Activated naive CD4-positive, alpha-beta T cell treated with anti-CD3 and anti-CD28 coated beads, Interleukin-2, amount 50 U/mL, for 72 hours (primary cell): Measurements from ENCODE around the gene SPACDR. TPM values are rescaled to one million over a fixed set of nuclear protein-coding genes. Genes with fewer than 3 reads are reported as not detected.
A peak's percentile ranks its signal among the peaks of the same experiment; 100 is the strongest.
"Not testable (repeated sequence)": the region's sequence is repeated elsewhere in the genome, so short reads cannot be mapped to it uniquely, and the experiment has no call there.

Experiments used
- ATAC-seq, 2 donors: fragments of 150-1000 bp; cut with Tn5 transposase; 2 replicates each; pipeline ENCODE4 v1.10.0; 2021; ENCODE audit warnings: mild to moderate bottlenecking in 2 of 2, moderate library complexity in 2 of 2
- DNase-seq, 2 donors: peaks; one replicate each; pipeline ENCODE4 v3.0.0; 2021 to 2022; ENCODE audit warnings: low spot score in 2 of 2
- H3K27ac Mint-ChIP-seq, 2 donors: one replicate each; pipeline ENCODE4 v1.8.0; 2022; ENCODE audit warnings: mild to moderate bottlenecking in 2 of 2, mixed read lengths in 2 of 2
- H3K36me3 Mint-ChIP-seq, 2 donors: one replicate each; pipeline ENCODE4 v1.8.0; 2022; ENCODE audit warnings: mixed read lengths in 2 of 2
- H3K9me3 Mint-ChIP-seq, 2 donors: one replicate each; pipeline ENCODE4 v1.8.0; 2022; ENCODE audit warnings: mixed read lengths in 2 of 2
- total RNA-seq, 2 donors: library from RNA; stranded (reverse); gene quantifications; one replicate each; pipeline ENCODE4 v1.2.3, GENCODE V29; 2022

SPACDR gene
- total RNA-seq, 2 donors from 2014 or later = 7.7 to 9.9 TPM

DNA sequence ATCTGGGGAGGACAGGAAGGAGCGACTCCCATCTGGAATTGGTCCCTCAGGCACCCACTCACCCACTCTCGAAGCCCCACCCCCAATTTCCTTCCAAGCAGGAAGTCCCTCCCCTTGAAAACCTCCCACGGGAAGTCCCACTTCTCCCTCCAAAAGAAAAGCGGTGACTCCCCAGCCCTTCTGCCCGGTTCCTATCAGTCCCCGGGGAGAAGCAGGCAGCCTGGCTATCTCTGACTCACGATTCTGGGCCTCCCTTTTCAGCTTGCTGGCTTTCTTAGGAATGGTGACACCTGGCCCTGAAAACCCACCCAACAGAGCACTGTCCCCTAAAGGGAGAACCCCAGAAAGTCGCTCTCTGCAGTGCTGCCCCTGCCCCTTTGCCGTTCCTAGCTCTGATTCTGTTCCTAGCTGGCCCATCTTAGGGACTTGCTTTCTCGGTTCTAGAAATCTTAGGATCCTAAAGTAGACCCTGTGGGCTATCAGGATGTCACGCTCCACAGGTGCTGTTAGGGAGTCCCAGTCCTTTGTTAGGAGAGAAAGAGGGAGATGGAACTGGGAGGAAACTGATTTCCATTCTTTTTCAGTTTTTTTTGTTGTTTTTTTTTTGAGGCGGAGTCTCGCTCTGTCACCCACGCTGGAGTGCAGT is 8.9 kb upstream of the SPACDR start:
- peaks cover 10 to 24% of the 10 kb centered on the region in 2 donors for H3K36me3 Mint-ChIP-seq
- H3K27ac Mint-ChIP-seq = peak overlapping the region; percentile 75 to 82
- DNase-seq = no peak
- peak in 1 of 2 donors; percentile 35 for ATAC-seq
- H3K9me3 Mint-ChIP-seq = no peaks in the 10 kb centered on the region

DNA sequence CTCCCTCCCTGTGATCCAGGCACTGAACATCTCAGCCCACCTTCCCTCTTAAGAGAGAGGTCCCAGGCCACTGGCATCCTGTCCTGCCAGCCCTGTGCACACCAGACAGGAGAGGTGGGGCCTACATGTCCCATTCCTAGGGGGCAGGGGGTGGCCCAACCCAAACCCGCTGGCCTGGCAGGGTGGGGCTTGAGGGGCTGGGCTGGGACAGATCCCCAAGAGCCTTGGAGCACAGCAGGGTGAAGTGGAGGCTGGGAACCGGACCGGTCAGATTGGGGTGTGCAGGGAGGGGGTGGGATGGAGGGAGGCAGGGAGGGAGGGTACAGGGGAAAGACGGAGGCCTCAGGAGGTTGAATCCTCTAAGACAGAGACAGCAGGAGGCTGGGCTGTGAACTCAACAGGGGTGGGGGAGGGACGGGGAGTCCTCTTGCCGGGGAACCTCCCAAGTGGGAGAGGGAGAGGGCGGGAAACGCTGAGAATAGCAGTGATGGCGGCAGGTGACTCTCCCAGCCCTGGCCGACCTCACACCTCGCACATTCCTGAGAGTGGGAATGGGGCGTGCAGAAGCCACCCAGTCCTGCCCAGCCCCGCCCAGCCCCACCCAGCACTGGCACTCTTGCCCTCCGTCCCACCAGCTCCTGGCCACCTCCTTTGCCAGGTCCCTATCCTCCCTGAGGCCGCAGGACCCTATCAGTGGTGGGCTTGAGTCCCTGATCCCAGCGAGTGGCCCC is 8.2 kb upstream of the SPACDR start:
- H3K9me3 Mint-ChIP-seq = no peaks in the 10 kb centered on the region
- ATAC-seq = peak in 1 of 2 donors; percentile 1
- H3K27ac Mint-ChIP-seq = peak overlapping the region; percentile 75 to 90
- DNase-seq = no peak
- H3K36me3 Mint-ChIP-seq = peaks cover 10 to 24% of the 10 kb centered on the region in 2 donors

DNA sequence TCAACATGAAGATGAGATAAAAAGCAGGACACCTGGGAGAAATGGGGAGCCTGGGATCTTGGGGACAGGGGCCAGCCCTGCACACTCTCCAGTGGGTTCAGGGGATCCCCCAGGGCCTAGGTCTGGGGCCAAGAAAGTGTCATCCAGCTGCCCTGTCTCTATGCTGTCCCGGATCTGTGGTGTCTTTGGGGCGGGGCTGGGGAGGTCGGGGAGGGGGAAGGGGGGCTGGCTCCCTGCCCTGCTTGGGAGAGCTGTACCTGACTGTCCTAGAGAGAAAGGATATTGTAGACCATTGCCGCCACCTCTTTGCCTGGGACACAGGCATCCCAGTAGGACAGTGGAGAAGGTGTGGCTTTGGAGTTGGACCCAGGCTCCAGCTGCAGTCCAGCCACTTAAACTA is 7.0 kb upstream of the SPACDR start:
- no peak for ATAC-seq
- Mint-ChIP-seq H3K9me3 (no peaks in the 10 kb centered on the region), H3K27ac (peak overlapping the region in 1 of 2 donors; percentile 79), H3K36me3 (peaks cover 4 to 16% of the 10 kb centered on the region in 2 donors)
- no peak for DNase-seq

DNA sequence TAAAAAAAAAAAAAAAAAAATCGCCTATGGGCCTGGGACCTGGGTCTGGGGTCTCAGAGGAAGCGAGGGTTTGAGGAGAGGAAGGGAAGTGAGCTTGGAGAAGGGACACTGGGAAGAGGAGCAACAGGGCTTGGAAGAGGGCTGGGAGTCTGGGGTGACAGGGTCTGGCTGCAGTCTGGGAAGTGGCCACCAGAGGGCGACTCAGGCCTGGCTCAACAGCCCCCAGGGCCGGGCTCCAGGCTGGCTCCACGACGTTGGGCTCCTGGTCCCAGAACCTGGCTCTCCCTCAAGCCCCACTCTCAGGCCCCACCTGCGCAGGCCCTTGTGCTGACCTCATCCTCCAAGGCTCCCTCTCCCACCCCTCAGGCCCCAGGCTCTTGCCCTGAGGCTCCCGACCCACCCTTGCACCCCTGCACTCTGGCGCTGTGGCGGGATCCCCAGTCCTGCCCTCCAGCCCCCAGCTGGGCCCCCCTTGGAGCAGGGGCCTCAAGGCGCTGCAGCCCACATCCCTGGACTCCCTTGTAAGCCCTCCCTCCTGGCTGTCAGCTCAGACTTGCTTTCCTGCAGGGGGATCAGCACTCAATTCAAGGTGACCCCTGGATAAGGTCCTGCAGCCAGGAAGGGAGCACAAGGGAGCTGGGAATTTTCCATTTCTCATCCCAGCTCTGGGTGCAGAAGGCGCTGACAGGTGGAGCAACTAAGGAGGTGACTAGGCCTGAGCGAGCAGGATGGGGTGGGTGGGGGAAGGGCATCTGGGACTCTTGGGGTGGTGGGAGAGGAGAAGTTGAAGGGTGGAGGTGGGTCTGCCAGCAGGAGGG is 5.4 kb upstream of the SPACDR start:
- ATAC-seq (peak; percentile 78 to 88), DNase-seq (peak; percentile 79 to 90)
- peaks cover 4 to 8% of the 10 kb centered on the region in 2 donors for H3K36me3 Mint-ChIP-seq
- no peaks in the 10 kb centered on the region for H3K9me3 Mint-ChIP-seq
- H3K27ac Mint-ChIP-seq = no peak overlapping the region

DNA sequence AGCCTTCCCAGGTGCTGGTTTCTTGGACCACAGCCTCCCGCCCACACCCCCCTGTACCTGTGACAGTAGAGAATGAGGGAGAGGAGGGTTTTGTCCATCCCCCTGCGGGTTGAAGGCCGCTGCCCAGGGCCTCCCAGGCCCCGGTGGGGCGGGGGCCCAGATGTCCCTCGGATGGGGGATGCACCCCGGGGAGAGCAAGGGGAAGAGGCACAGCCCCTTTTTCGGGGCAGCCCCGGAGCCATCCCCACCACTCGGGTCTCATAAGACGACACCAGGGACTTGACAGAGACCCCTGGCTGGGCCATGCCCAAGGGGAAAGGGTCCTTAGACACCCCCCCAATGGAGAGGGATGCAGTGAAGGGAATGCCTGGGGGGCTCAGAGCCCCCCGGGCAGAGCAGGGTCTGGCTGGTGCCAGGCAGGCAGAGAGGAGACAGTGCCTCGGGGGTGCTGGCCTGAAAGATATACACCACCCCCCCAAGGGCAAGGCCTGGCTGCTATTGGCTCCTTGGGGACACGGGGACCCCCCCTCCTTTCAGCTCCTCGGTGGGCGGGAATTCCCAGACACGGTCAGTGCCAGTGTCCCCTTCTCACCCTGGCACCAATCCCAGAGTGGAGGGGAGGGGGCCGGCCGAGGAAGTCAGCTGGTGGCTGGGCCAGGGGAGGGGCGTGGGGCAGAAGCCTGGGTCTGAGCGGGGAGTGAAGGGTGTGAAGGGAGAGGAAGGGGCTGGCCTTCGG is 3.7 kb upstream of the SPACDR start:
- peak overlapping the region in 1 of 2 donors; percentile 29 for H3K27ac Mint-ChIP-seq

DNA sequence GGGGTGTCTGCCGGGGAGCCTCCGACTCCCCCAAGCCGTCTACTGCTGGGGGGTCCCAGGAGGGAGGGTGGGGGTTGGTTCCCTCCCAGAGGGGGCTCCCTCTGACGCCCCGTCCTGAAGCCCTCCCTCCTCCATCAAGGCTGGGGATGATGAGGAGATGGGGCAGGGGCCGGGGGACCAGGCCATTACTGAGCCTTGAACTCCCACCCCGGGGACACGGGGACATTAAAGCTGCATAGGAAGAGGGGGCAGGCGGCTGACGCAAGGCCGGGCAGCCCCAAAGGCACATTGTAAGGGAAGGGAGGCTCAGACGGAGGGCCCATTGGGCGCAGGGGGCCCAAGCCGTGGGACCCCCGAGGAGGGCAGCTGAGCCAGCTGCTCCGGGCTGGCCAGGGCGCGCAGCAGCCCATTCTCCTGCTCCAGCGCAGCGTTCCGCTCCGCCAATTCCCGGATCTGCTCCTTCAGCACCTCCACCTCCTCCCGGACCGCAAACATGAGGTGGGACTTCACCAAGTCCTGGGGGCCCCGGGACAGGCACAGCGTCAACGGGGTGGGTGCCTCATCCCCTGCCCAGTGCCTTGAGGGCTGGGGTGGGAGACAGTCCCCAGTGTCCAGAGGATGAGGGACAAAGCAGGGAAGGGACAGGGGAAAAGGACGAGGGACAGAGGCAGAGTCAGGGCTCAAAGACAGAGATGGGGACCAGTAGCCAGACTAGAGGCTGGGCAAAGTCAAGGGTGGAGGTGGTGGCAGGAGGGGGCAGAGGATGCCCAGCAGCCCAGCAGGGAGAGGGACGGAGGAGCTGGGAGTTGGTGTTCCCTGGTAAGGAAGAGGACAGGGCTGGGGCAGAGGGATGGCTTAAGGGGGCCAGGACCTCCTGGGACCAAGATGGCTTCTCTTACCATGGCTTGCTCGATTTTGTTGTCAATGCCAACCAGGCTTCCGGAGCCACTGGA is 2.9 kb upstream of the SPACDR start:
- ATAC-seq (no peak), DNase-seq (no peak)
- Mint-ChIP-seq H3K9me3 (no peaks in the 10 kb centered on the region), H3K36me3 (no peaks in the 10 kb centered on the region), H3K27ac (peak overlapping the region; percentile 29 to 72)

More for the DNA sequence above, 3.7 kb upstream of the SPACDR start:
- no peak for ATAC-seq
- Mint-ChIP-seq H3K36me3 (no peaks in the 10 kb centered on the region), H3K9me3 (no peaks in the 10 kb centered on the region)
- DNase-seq = no peak

DNA sequence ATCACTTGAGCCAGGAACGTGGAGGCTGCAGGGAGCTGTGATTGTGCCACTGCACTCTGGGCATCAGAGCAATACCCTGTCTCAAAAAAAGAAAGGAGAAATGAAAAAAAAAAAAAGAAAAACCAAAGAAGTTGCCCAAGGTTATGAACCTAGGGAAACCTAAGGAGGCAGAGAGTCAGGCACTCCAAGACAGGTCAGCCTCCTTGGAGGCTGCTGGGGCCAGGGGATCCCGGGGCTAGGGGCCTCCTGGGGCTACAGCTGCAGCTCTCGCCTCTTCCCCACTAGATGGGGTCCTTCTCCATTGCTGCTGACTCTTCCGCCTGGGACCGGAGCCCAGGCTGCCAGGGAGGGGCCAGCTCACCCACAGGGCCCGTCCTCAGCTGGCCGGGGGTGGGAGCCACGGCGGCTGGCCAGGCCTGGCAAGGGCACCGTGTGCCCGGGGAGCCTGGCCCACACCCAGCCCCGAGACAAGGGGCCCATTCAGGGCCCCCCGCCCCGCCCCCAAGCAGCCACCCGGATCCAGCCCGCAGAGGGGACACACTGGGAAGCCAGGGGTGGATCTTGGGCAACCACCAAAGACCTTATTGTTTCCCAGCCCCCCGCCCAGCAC is 1.7 kb upstream of the SPACDR start:
- no peaks in the 10 kb centered on the region for H3K9me3 Mint-ChIP-seq
- DNase-seq (no peak), ATAC-seq (peak; percentile 15 to 17)
- H3K27ac Mint-ChIP-seq = no peak overlapping the region
- no peaks in the 10 kb centered on the region for H3K36me3 Mint-ChIP-seq

DNA sequence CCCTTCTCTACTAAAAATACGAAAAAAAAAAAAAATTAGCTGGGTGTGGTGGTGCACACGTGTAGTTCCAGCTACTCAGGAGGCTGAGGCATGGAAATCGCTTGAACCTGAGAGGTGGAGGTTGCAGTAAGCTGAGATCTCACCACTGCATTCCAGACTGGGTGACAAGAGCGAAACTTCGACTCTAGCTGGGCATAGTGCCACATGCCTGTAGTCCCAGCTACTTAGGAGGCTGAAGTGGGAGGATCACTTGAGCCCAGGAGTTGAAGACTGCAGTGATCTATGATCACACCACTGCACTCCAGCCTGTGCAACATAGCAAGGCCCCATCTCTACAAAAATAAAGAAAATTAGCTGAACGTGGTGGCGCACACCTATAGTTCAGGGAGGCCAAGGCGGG is 1.2 kb upstream of the SPACDR start:
- ATAC-seq (no peak), DNase-seq (no peak)
- Mint-ChIP-seq H3K27ac (no peak overlapping the region), H3K9me3 (no peaks in the 10 kb centered on the region), H3K36me3 (no peaks in the 10 kb centered on the region)

DNA sequence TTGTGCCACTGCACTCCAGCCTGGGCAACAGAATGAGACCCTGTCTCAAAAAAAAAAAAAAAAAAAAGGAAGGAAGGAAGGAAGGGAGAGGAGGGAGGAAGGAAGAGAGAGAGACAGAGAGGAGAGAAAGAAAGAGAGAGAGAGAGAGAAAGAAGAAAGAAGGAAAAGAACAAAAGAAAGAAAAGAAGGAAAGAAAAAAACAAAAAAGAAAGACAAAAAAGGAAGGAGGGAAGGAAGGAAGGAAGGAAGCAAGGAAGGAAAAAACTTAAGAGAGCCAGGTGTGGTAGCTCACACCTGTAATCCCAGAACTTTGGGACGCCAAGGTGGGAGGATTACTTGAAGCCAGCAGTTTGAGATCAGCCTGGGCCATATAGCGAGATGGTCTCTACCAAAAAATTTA is 731 bp upstream of the SPACDR start:
- Mint-ChIP-seq H3K9me3 (no peaks in the 10 kb centered on the region), H3K27ac (peak overlapping the region; percentile 0 to 35), H3K36me3 (no peaks in the 10 kb centered on the region)
- no peak for ATAC-seq
- DNase-seq = no peak

DNA sequence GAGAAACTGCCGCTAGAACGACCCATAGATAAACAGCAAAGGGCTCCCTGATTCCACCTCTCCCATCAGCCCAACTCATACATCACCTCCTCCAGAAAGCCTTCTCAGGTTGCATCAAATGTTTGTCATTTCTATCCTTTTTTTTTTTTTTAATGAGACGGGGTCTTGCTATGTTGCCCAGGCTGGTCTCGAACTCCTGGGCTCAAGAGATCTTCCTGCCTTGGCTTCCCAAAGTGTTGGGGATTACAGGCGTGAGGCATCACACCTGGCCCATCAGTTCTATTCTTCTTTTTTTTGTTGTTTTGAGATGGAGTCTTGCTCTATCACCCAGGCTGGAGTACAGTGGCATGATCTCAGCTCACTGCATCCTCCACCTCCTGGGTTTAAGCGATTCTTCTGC is 7.0 kb downstream of the SPACDR start:
- Mint-ChIP-seq H3K36me3 (no peaks in the 10 kb centered on the region), H3K9me3 (no peaks in the 10 kb centered on the region), H3K27ac (peak overlapping the region in 1 of 2 donors; percentile 73)
- DNase-seq (no peak), ATAC-seq (no peak)

DNA sequence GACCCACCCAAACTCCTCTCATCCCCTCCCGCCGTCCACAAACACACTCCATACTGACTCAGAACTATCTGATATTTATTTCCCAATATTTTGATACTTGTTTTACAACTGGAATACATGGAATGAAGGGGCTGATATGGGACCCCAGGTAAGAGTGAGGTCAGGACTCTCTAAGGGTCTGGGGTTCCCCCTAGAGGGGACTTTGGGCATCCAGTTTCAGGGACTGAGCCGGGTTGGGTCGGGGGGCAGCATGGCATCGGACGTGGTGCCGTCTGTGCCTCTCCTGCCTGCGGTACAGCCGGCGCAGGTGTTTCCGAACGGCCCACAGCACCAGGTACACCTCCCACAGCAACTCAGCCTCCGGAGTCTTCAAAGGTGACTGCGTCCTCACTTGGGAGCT is 7.5 kb downstream of the SPACDR start:
- Mint-ChIP-seq H3K9me3 (no peaks in the 10 kb centered on the region), H3K36me3 (no peaks in the 10 kb centered on the region), H3K27ac (no peak overlapping the region)
- no peak for ATAC-seq
- no peak for DNase-seq

DNA sequence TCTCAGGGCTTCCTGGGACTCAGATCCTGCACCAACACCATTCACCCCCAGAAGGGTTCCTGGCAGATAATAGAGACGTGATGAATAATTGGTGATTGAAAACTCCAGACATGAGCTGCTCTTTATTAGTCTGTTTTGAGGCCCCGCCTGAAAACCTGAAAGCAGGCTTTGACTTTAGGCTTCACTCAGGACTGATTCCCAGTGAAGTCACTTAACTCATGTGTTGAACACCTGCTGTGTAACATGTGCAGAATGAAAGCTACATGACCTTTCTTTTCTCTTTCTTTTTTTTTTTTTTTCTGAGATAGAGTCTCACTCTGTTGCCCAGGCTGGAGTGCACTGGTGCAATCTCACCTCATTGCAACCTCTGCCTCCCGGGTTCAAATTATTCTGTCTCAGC is 8.9 kb downstream of the SPACDR start:
- H3K9me3 Mint-ChIP-seq = no peaks in the 10 kb centered on the region
- ATAC-seq (no peak), DNase-seq (no peak)
- peak overlapping the region in 1 of 2 donors; percentile 12 for H3K27ac Mint-ChIP-seq
- no peaks in the 10 kb centered on the region for H3K36me3 Mint-ChIP-seq

DNA sequence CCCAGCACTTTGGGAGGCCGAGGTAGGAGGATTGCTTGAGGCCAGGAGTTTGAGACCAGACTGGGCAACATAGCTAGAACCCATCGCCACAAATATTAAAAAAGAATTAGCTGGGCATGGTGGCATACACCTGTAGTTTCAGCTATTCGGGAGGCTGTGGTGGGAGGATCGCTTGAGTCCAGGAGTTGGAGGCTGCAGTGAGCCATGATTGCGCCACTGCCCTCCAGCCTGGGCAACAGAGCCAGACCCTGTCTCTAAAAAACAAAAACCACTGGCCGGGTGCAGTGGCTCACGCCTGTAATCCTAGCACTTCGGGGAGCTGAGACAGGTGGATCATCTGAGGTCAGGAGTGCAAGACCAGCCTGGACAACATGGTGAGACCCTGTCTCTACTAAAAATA is 10.2 kb downstream of the SPACDR start:
- H3K9me3 Mint-ChIP-seq, H3K36me3 Mint-ChIP-seq, DNase-seq, ATAC-seq: not testable (repeated sequence)
- H3K27ac Mint-ChIP-seq = peak overlapping the region in 1 of 2 donors; percentile 9

DNA sequence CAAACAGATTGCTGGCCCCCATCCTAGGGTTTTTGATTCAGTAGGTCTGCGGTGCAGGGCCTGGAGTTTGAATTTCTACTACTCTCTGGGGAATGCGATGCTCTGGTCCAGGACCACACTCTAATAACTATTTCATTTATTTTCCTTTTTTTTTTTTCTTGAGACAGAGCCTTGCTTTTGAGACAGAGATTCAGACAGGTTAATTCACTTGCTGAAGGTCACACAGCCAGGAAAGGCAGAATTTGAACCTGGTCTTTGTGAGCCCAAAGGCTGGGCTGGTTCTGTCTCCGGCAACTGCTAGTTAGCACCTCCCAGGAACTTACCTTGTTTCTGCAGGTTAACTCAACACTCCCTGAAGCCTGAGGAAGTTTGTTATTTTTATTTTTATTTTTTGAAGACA is 11.5 kb downstream of the SPACDR start:
- no peak for DNase-seq
- Mint-ChIP-seq H3K27ac (no peak overlapping the region), H3K36me3 (no peaks in the 10 kb centered on the region), H3K9me3 (no peaks in the 10 kb centered on the region)
- ATAC-seq = no peak

DNA sequence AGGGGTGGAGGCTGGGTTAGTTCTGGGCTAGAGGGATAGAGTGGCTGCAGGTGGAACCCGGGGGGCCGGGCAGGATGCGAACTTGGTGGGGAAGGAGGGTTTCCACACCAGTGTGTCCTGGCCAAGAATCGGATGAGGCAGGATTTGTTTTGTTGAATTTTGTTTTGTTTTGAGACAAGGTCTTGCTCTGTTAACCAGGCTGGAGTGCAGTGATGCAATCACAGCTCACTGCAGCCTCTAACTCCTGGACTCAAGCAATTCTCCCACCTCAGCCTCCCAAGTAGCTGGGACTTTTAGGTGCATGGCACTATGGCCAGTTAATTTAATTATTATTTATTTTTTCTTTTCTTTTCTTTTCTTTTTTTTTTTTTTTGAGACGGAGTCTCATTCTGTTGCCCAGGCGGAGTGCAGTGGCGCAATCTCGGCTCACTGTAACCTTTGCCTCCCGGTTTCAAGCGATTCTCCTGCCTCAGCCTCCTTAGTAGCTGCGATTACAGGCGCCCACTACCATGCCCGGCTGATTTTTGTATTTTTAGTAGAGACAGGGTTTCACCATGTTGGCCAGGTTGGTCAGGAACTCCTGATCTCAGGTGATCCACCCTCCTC is 14.8 kb downstream of the SPACDR start:
- ATAC-seq (no peak), DNase-seq (no peak)
- H3K27ac Mint-ChIP-seq = no peak overlapping the region
- no peaks in the 10 kb centered on the region for H3K9me3 Mint-ChIP-seq
- no peaks in the 10 kb centered on the region for H3K36me3 Mint-ChIP-seq
